HepG2 (cell line): ENCODE results near the gene IFI35. TPM values are rescaled to one million over a fixed set of nuclear protein-coding genes. Genes with fewer than 3 reads are reported as not detected.
A peak's percentile ranks its signal among the peaks of the same experiment; 100 is the strongest.

Source experiments
- CHCHD3 ChIP-seq: sonication (generic); formaldehyde crosslinking; IDR thresholded peaks from 2 replicates; pipeline ENCODE4 v1.8.0; 2022; ENCODE audit warnings: mild to moderate bottlenecking, missing genetic modification reagents, moderate library complexity
- GATAD1 ChIP-seq: IDR thresholded peaks from 2 replicates; pipeline ENCODE4 v1.6.1; 2016; ENCODE audit warnings: missing genetic modification reagents, missing compliant biosample characterization
- HDAC6 ChIP-seq: fragments of 200-600 bp; sonication (generic); IDR thresholded peaks from 2 replicates; pipeline ENCODE4 v1.7.0; 2017; ENCODE audit warnings: mild to moderate bottlenecking, antibody characterized with exemption, low read length, low read depth
- HOXD1 ChIP-seq: sonication (generic); formaldehyde crosslinking; IDR thresholded peaks from 2 replicates; pipeline ENCODE4 v1.5.0; 2020; ENCODE audit warnings: missing genetic modification reagents
- IRF2 ChIP-seq: IDR thresholded peaks from 2 replicates; pipeline ENCODE4 v1.6.1; 2018; ENCODE audit warnings: missing genetic modification reagents, missing compliant biosample characterization
- JUN ChIP-seq: sonication (generic); formaldehyde crosslinking; IDR thresholded peaks from 2 replicates; pipeline ENCODE4 v1.4.0; 2020; ENCODE audit warnings: mild to moderate bottlenecking, missing genetic modification reagents
- KDM5A ChIP-seq: fragments of 200-600 bp; sonication (generic); IDR thresholded peaks from 2 replicates; pipeline ENCODE4 v1.7.0; 2018; ENCODE audit warnings: antibody characterized with exemption, mild to moderate bottlenecking, low read length, borderline replicate concordance
- MAF1 ChIP-seq: sonication (generic); formaldehyde crosslinking; IDR thresholded peaks from 2 replicates; pipeline ENCODE4 v1.5.0; 2020; ENCODE audit warnings: missing genetic modification reagents, borderline replicate concordance
- MBNL3 ChIP-seq: fragments of 250-450 bp; sonication (Bioruptor Pico); conservative IDR thresholded peaks from 2 replicates; pipeline ENCODE4 v1.8.0; 2022; ENCODE audit warnings: mild to moderate bottlenecking, inconsistent platforms
- MXI1 ChIP-seq: IDR thresholded peaks from 3 replicates; pipeline ENCODE4 v1.6.1; 2012; ENCODE audit warnings: low read depth, low read length, inconsistent platforms, borderline replicate concordance
- PAXIP1 ChIP-seq: sonication (generic); formaldehyde crosslinking; conservative IDR thresholded peaks from 2 replicates; pipeline ENCODE4 v1.4.0; 2020; ENCODE audit warnings: mild to moderate bottlenecking, missing genetic modification reagents, moderate library complexity
- ZFP62 ChIP-seq: sonication (generic); formaldehyde crosslinking; IDR thresholded peaks from 2 replicates; pipeline ENCODE4 v1.4.0; 2020; ENCODE audit warnings: missing genetic modification reagents
- ZMYM4 ChIP-seq: sonication (generic); formaldehyde crosslinking; IDR thresholded peaks from 2 replicates; pipeline ENCODE4 v1.8.1; 2023; ENCODE audit warnings: mild to moderate bottlenecking, missing genetic modification reagents
- ZNF432 ChIP-seq: sonication (generic); formaldehyde crosslinking; IDR thresholded peaks from 2 replicates; pipeline ENCODE4 v1.5.0; 2020; ENCODE audit warnings: missing genetic modification reagents, mild to moderate bottlenecking, borderline replicate concordance
- ZNF501 ChIP-seq: sonication (generic); formaldehyde crosslinking; IDR thresholded peaks from 2 replicates; pipeline ENCODE4 v1.5.1; 2020; ENCODE audit warnings: mild to moderate bottlenecking, moderate library complexity, missing genetic modification reagents
- ZNF597 ChIP-seq: sonication (generic); formaldehyde crosslinking; IDR thresholded peaks from 2 replicates; pipeline ENCODE4 v1.5.0; 2020; ENCODE audit warnings: missing genetic modification reagents
- ZNF616 ChIP-seq: sonication (generic); formaldehyde crosslinking; IDR thresholded peaks from 2 replicates; pipeline ENCODE4 v1.5.0; 2020; ENCODE audit warnings: low read depth, mild to moderate bottlenecking, missing genetic modification reagents
- ZNF7 ChIP-seq: IDR thresholded peaks from 2 replicates; pipeline ENCODE4 v1.6.1; 2016; ENCODE audit warnings: missing biosample characterization, missing genetic modification reagents
- polyA plus RNA-seq, 8 experiments: library from polyadenylated mRNA; depleted of rRNA in 3 of 8; stranded (reverse) in 7 of 8; unstranded in 1 of 8; fragments of >200 nt; fragmentation: Illumina TruSeq in 4 of 8; extraction: Trizol in 4 of 8; gene quantifications; 2 replicates each; pipeline versions ENCODE4 v1.2.1 to v1.2.3, GENCODE V29; 2011 to 2016; ENCODE audit warnings: low read depth in 4 of 8, missing spikeins in 1 of 8, mixed read lengths in 1 of 8; ENCODE audit not compliant: insufficient read depth in 1 of 8
- total RNA-seq, 5 experiments: library from RNA; depleted of rRNA; stranded (reverse); fragments of >200 nt; fragmentation: Illumina TruSeq; extraction: Trizol; gene quantifications; 2 replicates each; pipeline ENCODE4 v1.2.3, GENCODE V29; 2016; ENCODE audit warnings: low read depth in 1 of 5
- TF ChIP-seq, protein P1 (sequence below): IDR thresholded peaks from 2 replicates; pipeline ENCODE4 v1.4.0; 2020; ENCODE audit warnings: mild to moderate bottlenecking, missing genetic modification reagents
- TF ChIP-seq, protein P2 (sequence below): IDR thresholded peaks from 2 replicates; pipeline ENCODE4 v1.6.1; 2016; ENCODE audit warnings: low read depth, control low read depth

The IFI35 gene
- total and polyA plus RNA-seq, 2 of the 13 experiments (the other 11 are each of a cell fraction or from before 2014, with no cell fraction given), result 28.9 to 38.1 TPM

GRCh38 chr17:42980274-42980765, 26.3 kb upstream of the IFI35 start, which contains the start of gene RUNDC1 (continued):
- TF ChIP-seq, protein P1, sequence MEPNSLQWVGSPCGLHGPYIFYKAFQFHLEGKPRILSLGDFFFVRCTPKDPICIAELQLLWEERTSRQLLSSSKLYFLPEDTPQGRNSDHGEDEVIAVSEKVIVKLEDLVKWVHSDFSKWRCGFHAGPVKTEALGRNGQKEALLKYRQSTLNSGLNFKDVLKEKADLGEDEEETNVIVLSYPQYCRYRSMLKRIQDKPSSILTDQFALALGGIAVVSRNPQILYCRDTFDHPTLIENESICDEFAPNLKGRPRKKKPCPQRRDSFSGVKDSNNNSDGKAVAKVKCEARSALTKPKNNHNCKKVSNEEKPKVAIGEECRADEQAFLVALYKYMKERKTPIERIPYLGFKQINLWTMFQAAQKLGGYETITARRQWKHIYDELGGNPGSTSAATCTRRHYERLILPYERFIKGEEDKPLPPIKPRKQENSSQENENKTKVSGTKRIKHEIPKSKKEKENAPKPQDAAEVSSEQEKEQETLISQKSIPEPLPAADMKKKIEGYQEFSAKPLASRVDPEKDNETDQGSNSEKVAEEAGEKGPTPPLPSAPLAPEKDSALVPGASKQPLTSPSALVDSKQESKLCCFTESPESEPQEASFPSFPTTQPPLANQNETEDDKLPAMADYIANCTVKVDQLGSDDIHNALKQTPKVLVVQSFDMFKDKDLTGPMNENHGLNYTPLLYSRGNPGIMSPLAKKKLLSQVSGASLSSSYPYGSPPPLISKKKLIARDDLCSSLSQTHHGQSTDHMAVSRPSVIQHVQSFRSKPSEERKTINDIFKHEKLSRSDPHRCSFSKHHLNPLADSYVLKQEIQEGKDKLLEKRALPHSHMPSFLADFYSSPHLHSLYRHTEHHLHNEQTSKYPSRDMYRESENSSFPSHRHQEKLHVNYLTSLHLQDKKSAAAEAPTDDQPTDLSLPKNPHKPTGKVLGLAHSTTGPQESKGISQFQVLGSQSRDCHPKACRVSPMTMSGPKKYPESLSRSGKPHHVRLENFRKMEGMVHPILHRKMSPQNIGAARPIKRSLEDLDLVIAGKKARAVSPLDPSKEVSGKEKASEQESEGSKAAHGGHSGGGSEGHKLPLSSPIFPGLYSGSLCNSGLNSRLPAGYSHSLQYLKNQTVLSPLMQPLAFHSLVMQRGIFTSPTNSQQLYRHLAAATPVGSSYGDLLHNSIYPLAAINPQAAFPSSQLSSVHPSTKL (CRISPR knock-in tag), result 0 out of 2 replicates have a peak, but pooled peaks have one; percentile 6
- TF ChIP-seq CHCHD3, result 0 out of 2 replicates have a peak, but pooled peaks have one; percentile 26
- TF ChIP-seq ZFP62 (CRISPR knock-in tag), result no peak
- TF ChIP-seq HOXD1 (CRISPR knock-in tag), result no peak
- no peak for TF ChIP-seq ZNF432 (CRISPR knock-in tag)
- 0 out of 2 replicates have a peak, but pooled peaks have one; percentile 6 for TF ChIP-seq ZNF7
- TF ChIP-seq MBNL3, result no peak
- TF ChIP-seq KDM5A, result peak; percentile 62; the same call in 1 of the 2 replicates
- TF ChIP-seq ZMYM4, result peak; percentile 62; the same call in 1 of the 2 replicates
- TF ChIP-seq, protein P2, sequence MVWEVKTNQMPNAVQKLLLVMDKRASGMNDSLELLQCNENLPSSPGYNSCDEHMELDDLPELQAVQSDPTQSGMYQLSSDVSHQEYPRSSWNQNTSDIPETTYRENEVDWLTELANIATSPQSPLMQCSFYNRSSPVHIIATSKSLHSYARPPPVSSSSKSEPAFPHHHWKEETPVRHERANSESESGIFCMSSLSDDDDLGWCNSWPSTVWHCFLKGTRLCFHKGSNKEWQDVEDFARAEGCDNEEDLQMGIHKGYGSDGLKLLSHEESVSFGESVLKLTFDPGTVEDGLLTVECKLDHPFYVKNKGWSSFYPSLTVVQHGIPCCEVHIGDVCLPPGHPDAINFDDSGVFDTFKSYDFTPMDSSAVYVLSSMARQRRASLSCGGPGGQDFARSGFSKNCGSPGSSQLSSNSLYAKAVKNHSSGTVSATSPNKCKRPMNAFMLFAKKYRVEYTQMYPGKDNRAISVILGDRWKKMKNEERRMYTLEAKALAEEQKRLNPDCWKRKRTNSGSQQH (CRISPR knock-in tag), result peak; percentile 84
- TF ChIP-seq ZNF597 (CRISPR knock-in tag), result no peak
- no peak for TF ChIP-seq ZNF616
- TF ChIP-seq ZNF501 (CRISPR knock-in tag), result peak; percentile 50; the same call in 1 of the 2 replicates
- 0 out of 2 replicates have a peak, but pooled peaks have one; percentile 16 for TF ChIP-seq JUN (CRISPR knock-in tag)
- 0 out of 2 replicates have a peak, but pooled peaks have one; percentile 44 for TF ChIP-seq MAF1 (CRISPR knock-in tag)
- no peak for TF ChIP-seq HDAC6
- peak; percentile 89 for TF ChIP-seq GATAD1 (CRISPR knock-in tag)
- peak; percentile 95; the same call in 2 of the 3 replicates for TF ChIP-seq MXI1
- 0 out of 2 replicates have a peak, but pooled peaks have one; percentile 11 for TF ChIP-seq PAXIP1
- peak; percentile 28 for TF ChIP-seq IRF2
